Colon (tissue), 2 donors: ENCODE data around the gene GTPBP6.
"Not testable (repeated sequence)": the region's sequence is repeated elsewhere in the genome, so short reads cannot be mapped to it uniquely, and the experiment has no call there.

Experiments
- FAIRE-seq: peaks from 2 replicates; lab custom pipeline; 2012; peaks lifted over from hg19 to GRCh38; lab: Jason Lieb, UNC
- donor health status: control.
- donor health status: control.

The GTPBP6 gene

GRCh38 chrX:335758-336155, 17.2 kb upstream of the GTPBP6 start:
- FAIRE-seq = no peak

GRCh38 chrX:334971-335757, 16.6 kb upstream of the GTPBP6 start:
- FAIRE-seq = no peak

- FAIRE-seq = no peak
Observed at GRCh38 chrX:334331-334891, 15.8 kb upstream of the GTPBP6 start.

- no peak for FAIRE-seq
Observed at GRCh38 chrX:333611-334311, 15.2 kb upstream of the GTPBP6 start.

GRCh38 chrX:332916-333610, 14.5 kb upstream of the GTPBP6 start:
- FAIRE-seq = no peak

GRCh38 chrX:332496-332860, 13.9 kb upstream of the GTPBP6 start:
- no peak for FAIRE-seq

GRCh38 chrX:331825-332495, 13.4 kb upstream of the GTPBP6 start:
- no peak for FAIRE-seq

GRCh38 chrX:331151-331824, 12.7 kb upstream of the GTPBP6 start:
- no peak for FAIRE-seq

- FAIRE-seq = no peak
Observed at GRCh38 chrX:330726-331150, 12.1 kb upstream of the GTPBP6 start.

- not testable (repeated sequence) for FAIRE-seq
Observed at GRCh38 chrX:330141-330725, 11.6 kb upstream of the GTPBP6 start.

GRCh38 chrX:329291-329910, 10.8 kb upstream of the GTPBP6 start:
- FAIRE-seq = no peak

GRCh38 chrX:327660-328126, 9.1 kb upstream of the GTPBP6 start:
- no peak for FAIRE-seq

- not testable (repeated sequence) for FAIRE-seq
Observed at GRCh38 chrX:324664-325063, 6.1 kb upstream of the GTPBP6 start.

GRCh38 chrX:323721-324628, 5.4 kb upstream of the GTPBP6 start:
- peak; percentile 98 for FAIRE-seq

- no peak for FAIRE-seq
Observed at GRCh38 chrX:320126-320783, 1.7 kb upstream of the GTPBP6 start.

- FAIRE-seq = no peak
Observed at GRCh38 chrX:319579-320125, 1.1 kb upstream of the GTPBP6 start.

GRCh38 chrX:318068-318738, 393 bp downstream of the GTPBP6 start:
- no peak for FAIRE-seq

GRCh38 chrX:317424-318067, 1.1 kb downstream of the GTPBP6 start:
- FAIRE-seq = no peak
